Choroid plexus epithelial cell (primary cell): ENCODE data around the gene AGTPBP1.

Experiments used
- DNase-seq: peaks from one replicate; pipeline ENCODE4 v3.0.0-alpha.2; 2010; ENCODE audit warnings: low read depth
- H3K4me3 ChIP-seq: 2 replicates; pipeline ENCODE4 v1.5.1; 2011; ENCODE audit warnings: low read depth, mild to moderate bottlenecking, control low read depth, low read length, moderate library complexity
- CTCF ChIP-seq: conservative IDR thresholded peaks from 2 replicates; pipeline ENCODE4 v1.5.1; 2011; ENCODE audit warnings: low read depth, mild to moderate bottlenecking, control low read depth, inconsistent platforms, low read length, moderate library complexity

AGTPBP1 gene

GRCh38 chr9:85700330-85700729 lies 41.4 kb downstream of the AGTPBP1 start:
- DNase-seq, result no peak
- H3K4me3 ChIP-seq, result no peak overlapping the region
- no peak for TF ChIP-seq CTCF

- DNase-seq, result no peak
- TF ChIP-seq CTCF, result no peak
These were observed 53.4 kb downstream of the AGTPBP1 start for GRCh38 chr9:85688361-85688760.

DNA sequence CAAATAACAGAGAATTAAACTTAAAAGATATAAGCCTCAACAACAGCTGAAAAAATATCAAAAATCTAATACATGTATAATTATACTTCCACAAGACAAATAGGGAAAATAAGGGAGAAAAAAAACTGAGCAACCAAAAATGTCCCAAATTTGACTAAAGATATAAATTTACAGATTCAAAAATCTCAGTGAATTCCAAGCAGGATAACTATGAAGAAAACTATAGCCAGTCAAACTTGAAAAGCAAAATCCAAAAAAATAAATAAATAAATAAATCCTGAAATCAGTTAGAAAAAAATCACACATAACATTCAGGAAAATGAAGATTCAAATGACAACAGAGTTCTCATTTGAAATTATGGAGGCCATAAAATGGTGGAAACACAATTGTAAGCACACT lies 56.7 kb downstream of the AGTPBP1 start:
- H3K4me3 ChIP-seq, result no peak overlapping the region
- no peak for TF ChIP-seq CTCF
- DNase-seq, result no peak

More at GRCh38 chr9:85688361-85688760, 53.4 kb downstream of the AGTPBP1 start:
- no peak overlapping the region for H3K4me3 ChIP-seq

GRCh38 chr9:85676790-85677189 lies 65.0 kb downstream of the AGTPBP1 start:
- DNase-seq, result no peak
- TF ChIP-seq CTCF, result no peak
- H3K4me3 ChIP-seq, result no peak overlapping the region

- DNase-seq, result no peak
- TF ChIP-seq CTCF, result no peak
- H3K4me3 ChIP-seq, result no peak overlapping the region
These were observed 74.4 kb downstream of the AGTPBP1 start for GRCh38 chr9:85667374-85667773.

- DNase-seq, result no peak
These were observed 75.7 kb downstream of the AGTPBP1 start for GRCh38 chr9:85666086-85666485.

GRCh38 chr9:85662573-85662972 lies 79.2 kb downstream of the AGTPBP1 start:
- DNase-seq, result peak; percentile 3
- no peak overlapping the region for H3K4me3 ChIP-seq

More at GRCh38 chr9:85666086-85666485, 75.7 kb downstream of the AGTPBP1 start:
- no peak for TF ChIP-seq CTCF
- H3K4me3 ChIP-seq, result no peak overlapping the region

More at GRCh38 chr9:85662573-85662972, 79.2 kb downstream of the AGTPBP1 start:
- no peak for TF ChIP-seq CTCF
